GM19099 (cell line): Measurements from ENCODE around the gene LDLRAP1.

Source experiments
- POLR2A ChIP-seq: IDR thresholded peaks from 3 replicates; pipeline ENCODE4 v1.6.1; 2011; ENCODE audit warnings: low read depth; ENCODE audit not compliant: insufficient read length; ENCODE audit errors: extremely low read depth

Gene LDLRAP1

DNA sequence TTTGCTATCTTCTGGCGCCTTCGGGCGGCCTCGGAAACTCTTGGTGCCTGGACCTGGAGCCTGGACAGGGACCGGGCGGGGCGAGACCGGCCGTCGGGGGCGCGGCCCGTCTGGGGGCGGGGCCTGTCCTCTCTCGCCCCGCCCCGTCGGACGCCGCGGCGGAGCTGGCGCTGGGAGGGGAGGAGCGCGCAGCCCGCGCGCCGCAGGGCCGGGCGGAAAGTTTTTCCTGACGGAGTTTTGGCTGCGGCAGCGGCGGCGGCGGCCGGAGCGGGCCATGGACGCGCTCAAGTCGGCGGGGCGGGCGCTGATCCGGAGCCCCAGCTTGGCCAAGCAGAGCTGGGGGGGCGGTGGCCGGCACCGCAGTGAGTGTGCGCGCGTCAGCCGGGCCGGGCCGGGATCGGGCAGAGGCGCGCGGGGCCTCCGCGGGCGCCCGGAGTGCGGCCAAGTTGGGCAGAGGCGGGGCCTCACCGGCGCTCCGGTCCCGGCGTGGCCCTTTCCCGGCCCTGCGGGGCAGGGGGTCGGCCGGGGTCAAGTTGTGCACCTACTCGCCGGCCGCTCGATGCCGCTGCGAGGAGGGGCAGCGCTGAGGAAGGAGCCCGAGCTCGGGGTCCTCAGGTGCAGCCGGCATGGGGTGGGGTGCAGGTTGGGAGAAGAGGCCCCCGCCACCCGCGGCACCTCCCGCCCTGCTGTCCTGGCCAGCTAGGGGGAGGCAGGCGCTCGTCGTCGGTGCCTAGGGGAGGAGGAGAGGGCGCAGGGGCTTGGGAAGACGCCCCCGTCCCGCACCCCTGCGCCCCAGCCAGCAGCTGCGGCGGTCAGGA, at the start of gene LDLRAP1:
Gene LDLRAP1 (plus strand): TSS at position 182 of the 818 bp plus-strand sequence. CDS start 93 bp downstream, at position 275.
- TF ChIP-seq POLR2A: peak; percentile 51

DNA sequence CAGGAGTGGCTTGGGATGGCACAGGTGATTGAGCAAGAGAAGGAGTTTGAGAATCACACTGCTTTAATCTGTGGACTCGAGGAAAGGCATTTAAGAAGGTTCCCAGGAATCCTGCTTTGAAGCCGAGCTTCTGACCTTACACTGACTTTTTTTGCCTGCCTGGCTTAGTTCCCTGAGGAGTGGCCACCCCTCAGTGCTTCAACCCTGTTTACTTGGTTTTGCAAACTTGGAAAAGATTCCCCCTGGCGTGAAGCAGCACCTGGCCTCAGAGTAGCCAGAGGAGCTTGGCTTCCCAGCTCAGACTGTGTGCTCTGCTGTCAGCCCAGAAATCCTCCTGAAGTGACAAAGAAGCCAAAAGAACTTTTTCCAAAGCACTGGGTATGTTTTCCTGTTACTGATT, 48.5 kb upstream of the LDLRAP1 start:
- no peak for TF ChIP-seq POLR2A

- TF ChIP-seq POLR2A: no peak
These were observed 42.7 kb upstream of the LDLRAP1 start for GRCh38 chr1:25500694-25501093.

GRCh38 chr1:25501235-25502058, 42.0 kb upstream of the LDLRAP1 start:
- no peak for TF ChIP-seq POLR2A

GRCh38 chr1:25502957-25503356, 40.4 kb upstream of the LDLRAP1 start:
- no peak for TF ChIP-seq POLR2A

- no peak for TF ChIP-seq POLR2A
These were observed 39.6 kb upstream of the LDLRAP1 start for GRCh38 chr1:25503551-25504426.

- TF ChIP-seq POLR2A: no peak
These were observed 38.5 kb upstream of the LDLRAP1 start for GRCh38 chr1:25504706-25505595.

- no peak for TF ChIP-seq POLR2A
These were observed 37.6 kb upstream of the LDLRAP1 start for GRCh38 chr1:25505656-25506385.

DNA sequence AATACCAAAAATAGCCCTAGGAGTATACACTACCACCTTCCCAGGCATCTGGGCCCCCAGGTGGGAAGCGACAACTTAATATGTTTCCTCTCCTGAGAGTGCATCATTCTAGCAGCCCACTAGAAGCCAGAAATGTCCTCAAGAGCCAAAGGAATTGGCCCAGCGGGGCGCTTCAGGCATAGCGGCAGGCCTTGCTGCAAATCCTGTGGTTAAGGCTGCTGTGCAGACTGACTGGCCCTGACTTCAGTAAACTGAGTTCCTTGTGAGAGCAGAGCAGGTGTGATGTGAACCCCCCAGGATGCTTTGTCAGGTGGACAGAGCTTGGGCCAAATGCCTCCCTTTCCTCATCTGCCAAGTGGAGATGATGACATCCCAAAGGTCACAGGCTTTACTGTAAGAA, 29.7 kb upstream of the LDLRAP1 start:
- no peak for TF ChIP-seq POLR2A

DNA sequence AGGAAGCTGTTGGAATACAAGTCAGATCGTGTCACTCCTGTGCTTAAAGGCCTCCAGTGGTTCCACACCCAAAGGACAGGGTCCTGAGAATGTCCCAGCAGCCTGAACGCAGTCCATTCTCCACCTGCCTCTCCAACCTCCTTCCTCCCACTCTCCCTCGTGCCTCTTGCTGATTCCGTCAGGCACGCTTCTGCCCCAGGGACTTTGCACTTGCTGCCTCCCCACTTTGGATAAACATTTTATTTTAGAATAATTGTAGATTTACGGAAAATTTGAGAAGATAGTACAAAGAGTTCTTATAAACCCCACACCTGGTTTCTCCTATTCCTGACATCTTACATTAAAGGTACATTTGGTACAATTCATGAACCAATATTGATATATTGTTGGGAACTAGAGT, 28.4 kb upstream of the LDLRAP1 start:
- no peak for TF ChIP-seq POLR2A

DNA sequence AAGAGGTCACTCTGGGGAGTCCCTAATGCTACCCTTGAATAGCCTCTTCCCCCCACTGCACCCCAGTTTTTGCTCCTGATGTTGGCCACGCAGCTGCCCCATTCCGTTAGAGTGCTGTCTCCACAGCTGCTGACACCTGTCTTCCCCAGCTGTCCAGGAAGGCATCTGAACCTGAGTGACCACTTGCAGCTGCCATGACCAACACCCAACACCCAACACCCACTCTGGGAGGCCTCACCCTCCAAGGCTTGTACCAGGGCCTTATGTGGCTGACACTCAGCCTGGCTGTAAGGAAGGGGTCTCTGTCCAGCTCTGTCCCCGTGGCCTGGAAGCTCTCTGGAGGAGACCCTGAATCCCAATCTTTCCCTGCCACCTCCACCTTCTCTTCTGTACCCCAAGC, 26.7 kb upstream of the LDLRAP1 start:
- TF ChIP-seq POLR2A: no peak

GRCh38 chr1:25517476-25518394, 25.7 kb upstream of the LDLRAP1 start:
- no peak for TF ChIP-seq POLR2A
